HepG2 (cell line): ENCODE measurements around the gene STIM2.

Experiments used
- ETV6 ChIP-seq: sonication (generic); formaldehyde crosslinking; conservative IDR thresholded peaks from 2 replicates; pipeline ENCODE4 v1.4.0; 2020; ENCODE audit warnings: missing genetic modification reagents
- ZNF629 ChIP-seq: sonication (generic); formaldehyde crosslinking; conservative IDR thresholded peaks from 2 replicates; pipeline ENCODE4 v1.5.0; 2020; ENCODE audit warnings: missing genetic modification reagents
- TF ChIP-seq, protein P1 (sequence below): sonication (generic); formaldehyde crosslinking; IDR thresholded peaks from 2 replicates; pipeline ENCODE4 v1.4.0; 2020; ENCODE audit warnings: missing genetic modification reagents
- TF ChIP-seq, protein P2 (sequence below): sonication (generic); formaldehyde crosslinking; IDR thresholded peaks from 2 replicates; pipeline ENCODE4 v1.4.0; 2020; ENCODE audit warnings: missing genetic modification reagents
- TF ChIP-seq, protein P3 (sequence below): conservative IDR thresholded peaks from 2 replicates; pipeline ENCODE4 v1.6.1; 2018; ENCODE audit warnings: missing genetic modification reagents
- TF ChIP-seq, protein P4 (sequence below): sonication (generic); formaldehyde crosslinking; IDR thresholded peaks from 2 replicates; pipeline ENCODE4 v1.5.0; 2020; ENCODE audit warnings: mild to moderate bottlenecking, missing genetic modification reagents

DNA sequence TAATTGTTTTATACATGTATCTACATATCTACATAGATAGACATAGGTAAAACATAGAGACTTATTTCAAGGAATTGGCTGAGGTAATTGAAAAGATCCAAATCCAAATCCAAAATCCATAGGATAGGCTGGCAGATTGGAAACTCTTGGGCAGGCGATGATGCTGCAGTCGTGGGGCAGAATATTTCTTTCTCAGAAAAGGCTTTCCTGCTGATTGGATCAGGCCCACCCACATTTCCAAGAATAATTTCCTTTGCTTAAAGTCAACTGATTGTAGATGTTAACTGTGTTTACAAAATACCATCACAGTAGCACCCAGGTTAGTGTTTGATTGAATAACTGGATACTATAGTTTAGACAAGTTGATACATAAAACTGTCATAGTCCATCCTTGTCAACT lies 27.2 kb downstream of the STIM2 start:
- TF ChIP-seq, protein P1, sequence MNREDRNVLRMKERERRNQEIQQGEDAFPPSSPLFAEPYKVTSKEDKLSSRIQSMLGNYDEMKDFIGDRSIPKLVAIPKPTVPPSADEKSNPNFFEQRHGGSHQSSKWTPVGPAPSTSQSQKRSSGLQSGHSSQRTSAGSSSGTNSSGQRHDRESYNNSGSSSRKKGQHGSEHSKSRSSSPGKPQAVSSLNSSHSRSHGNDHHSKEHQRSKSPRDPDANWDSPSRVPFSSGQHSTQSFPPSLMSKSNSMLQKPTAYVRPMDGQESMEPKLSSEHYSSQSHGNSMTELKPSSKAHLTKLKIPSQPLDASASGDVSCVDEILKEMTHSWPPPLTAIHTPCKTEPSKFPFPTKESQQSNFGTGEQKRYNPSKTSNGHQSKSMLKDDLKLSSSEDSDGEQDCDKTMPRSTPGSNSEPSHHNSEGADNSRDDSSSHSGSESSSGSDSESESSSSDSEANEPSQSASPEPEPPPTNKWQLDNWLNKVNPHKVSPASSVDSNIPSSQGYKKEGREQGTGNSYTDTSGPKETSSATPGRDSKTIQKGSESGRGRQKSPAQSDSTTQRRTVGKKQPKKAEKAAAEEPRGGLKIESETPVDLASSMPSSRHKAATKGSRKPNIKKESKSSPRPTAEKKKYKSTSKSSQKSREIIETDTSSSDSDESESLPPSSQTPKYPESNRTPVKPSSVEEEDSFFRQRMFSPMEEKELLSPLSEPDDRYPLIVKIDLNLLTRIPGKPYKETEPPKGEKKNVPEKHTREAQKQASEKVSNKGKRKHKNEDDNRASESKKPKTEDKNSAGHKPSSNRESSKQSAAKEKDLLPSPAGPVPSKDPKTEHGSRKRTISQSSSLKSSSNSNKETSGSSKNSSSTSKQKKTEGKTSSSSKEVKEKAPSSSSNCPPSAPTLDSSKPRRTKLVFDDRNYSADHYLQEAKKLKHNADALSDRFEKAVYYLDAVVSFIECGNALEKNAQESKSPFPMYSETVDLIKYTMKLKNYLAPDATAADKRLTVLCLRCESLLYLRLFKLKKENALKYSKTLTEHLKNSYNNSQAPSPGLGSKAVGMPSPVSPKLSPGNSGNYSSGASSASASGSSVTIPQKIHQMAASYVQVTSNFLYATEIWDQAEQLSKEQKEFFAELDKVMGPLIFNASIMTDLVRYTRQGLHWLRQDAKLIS (CRISPR knock-in tag): no peak
- TF ChIP-seq ZNF629 (CRISPR knock-in tag): no peak
- TF ChIP-seq, protein P2, sequence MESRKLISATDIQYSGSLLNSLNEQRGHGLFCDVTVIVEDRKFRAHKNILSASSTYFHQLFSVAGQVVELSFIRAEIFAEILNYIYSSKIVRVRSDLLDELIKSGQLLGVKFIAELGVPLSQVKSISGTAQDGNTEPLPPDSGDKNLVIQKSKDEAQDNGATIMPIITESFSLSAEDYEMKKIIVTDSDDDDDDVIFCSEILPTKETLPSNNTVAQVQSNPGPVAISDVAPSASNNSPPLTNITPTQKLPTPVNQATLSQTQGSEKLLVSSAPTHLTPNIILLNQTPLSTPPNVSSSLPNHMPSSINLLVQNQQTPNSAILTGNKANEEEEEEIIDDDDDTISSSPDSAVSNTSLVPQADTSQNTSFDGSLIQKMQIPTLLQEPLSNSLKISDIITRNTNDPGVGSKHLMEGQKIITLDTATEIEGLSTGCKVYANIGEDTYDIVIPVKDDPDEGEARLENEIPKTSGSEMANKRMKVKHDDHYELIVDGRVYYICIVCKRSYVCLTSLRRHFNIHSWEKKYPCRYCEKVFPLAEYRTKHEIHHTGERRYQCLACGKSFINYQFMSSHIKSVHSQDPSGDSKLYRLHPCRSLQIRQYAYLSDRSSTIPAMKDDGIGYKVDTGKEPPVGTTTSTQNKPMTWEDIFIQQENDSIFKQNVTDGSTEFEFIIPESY (CRISPR knock-in tag): no peak
- TF ChIP-seq, protein P3, sequence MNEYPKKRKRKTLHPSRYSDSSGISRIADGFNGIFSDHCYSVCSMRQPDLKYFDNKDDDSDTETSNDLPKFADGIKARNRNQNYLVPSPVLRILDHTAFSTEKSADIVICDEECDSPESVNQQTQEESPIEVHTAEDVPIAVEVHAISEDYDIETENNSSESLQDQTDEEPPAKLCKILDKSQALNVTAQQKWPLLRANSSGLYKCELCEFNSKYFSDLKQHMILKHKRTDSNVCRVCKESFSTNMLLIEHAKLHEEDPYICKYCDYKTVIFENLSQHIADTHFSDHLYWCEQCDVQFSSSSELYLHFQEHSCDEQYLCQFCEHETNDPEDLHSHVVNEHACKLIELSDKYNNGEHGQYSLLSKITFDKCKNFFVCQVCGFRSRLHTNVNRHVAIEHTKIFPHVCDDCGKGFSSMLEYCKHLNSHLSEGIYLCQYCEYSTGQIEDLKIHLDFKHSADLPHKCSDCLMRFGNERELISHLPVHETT: no peak
- no peak for TF ChIP-seq ETV6 (CRISPR knock-in tag)
- TF ChIP-seq, protein P4, sequence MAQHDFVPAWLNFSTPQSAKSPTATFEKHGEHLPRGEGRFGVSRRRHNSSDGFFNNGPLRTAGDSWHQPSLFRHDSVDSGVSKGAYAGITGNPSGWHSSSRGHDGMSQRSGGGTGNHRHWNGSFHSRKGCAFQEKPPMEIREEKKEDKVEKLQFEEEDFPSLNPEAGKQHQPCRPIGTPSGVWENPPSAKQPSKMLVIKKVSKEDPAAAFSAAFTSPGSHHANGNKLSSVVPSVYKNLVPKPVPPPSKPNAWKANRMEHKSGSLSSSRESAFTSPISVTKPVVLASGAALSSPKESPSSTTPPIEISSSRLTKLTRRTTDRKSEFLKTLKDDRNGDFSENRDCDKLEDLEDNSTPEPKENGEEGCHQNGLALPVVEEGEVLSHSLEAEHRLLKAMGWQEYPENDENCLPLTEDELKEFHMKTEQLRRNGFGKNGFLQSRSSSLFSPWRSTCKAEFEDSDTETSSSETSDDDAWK: no peak
